ENCODE data around the gene PDHX.
"Not testable (repeated sequence)": the region's sequence is repeated elsewhere in the genome, so short reads cannot be mapped to it uniquely, and the experiment has no call there.

Gene PDHX

GRCh38 chr11:34896191-34896590 lies 20.2 kb upstream of the PDHX start:
- not testable (repeated sequence) for H3K9ac ChIP-seq (ENCODE audit: low read depth, low read length, poor library complexity); H2BK15ac ChIP-seq (ENCODE audit: low read length); H3K23ac ChIP-seq (ENCODE audit: low read depth, low read length, poor library complexity); H2AFZ ChIP-seq (ENCODE audit: low read length); H2BK5ac ChIP-seq (ENCODE audit: low read length); H2AK5ac ChIP-seq (ENCODE audit: low read depth, low read length); H3K14ac ChIP-seq (ENCODE audit: low read length); H3K4me1 ChIP-seq (ENCODE audit: control insufficient read depth in 2 of 2, insufficient read depth in 1 of 2, low read depth in 1 of 2, low read length in 2 of 2); H3K79me1 ChIP-seq (ENCODE audit: low read depth, low read length); DNase-seq (ENCODE audit: low spot score); H4K8ac ChIP-seq (ENCODE audit: low read depth, low read length); H3K4me2 ChIP-seq (ENCODE audit: insufficient read depth, low read length, poor library complexity, severe bottlenecking); H2BK12ac ChIP-seq (ENCODE audit: low read length); H2BK120ac ChIP-seq (ENCODE audit: low read depth, low read length); H3K18ac ChIP-seq (ENCODE audit: low read length); H3K27ac ChIP-seq (replicated peaks; ENCODE audit: low read length); H3K4me3 ChIP-seq (ENCODE audit: low read length in 2 of 2); H4K91ac ChIP-seq (ENCODE audit: low read depth, low read length, poor library complexity); H3K27me3 ChIP-seq (ENCODE audit: control insufficient read depth in 3 of 3, insufficient read depth in 3 of 3, low read depth in 1 of 3, low read length in 3 of 3); H3K4ac ChIP-seq (ENCODE audit: low read length)
- peaks cover 18 to 44% of the 10 kb centered on the region in 2 donors for H3K9me3 ChIP-seq (replicated peaks in 1 of 2; ENCODE audit: control insufficient read depth in 2 of 2, insufficient read depth in 1 of 2, low read depth in 1 of 2, low read length in 2 of 2)
- H3K36me3 ChIP-seq (replicated peaks in 1 of 2; ENCODE audit: control insufficient read depth in 2 of 2, insufficient read depth in 2 of 2, low read length in 2 of 2) = peaks cover 0 to 15% of the 10 kb centered on the region in 2 donors
- no CpG with 5 or more reads among the region's 3 CpGs for WGBS, 2 donors (ENCODE audit: extremely low coverage in 2 of 2, insufficient read length in 2 of 2, insufficient replicate concordance in 1 of 2)

GRCh38 chr11:34897171-34897870 lies 19.1 kb upstream of the PDHX start:
- WGBS, 2 donors (ENCODE audit: extremely low coverage in 2 of 2, insufficient read length in 2 of 2, insufficient replicate concordance in 1 of 2) = no CpG with 5 or more reads among the region's 3 CpGs
- DNase-seq (ENCODE audit: low spot score) = no peak
- no peaks in the 10 kb centered on the region for H3K4me1 ChIP-seq (ENCODE audit: control insufficient read depth in 2 of 2, insufficient read depth in 1 of 2, low read depth in 1 of 2, low read length in 2 of 2)

GRCh38 chr11:34898474-34898873 lies 17.9 kb upstream of the PDHX start:
- no CpG with 5 or more reads among the region's 10 CpGs for WGBS, 2 donors (ENCODE audit: extremely low coverage in 2 of 2, insufficient read length in 2 of 2, insufficient replicate concordance in 1 of 2)
- Histone ChIP-seq H3K18ac (ENCODE audit: low read length) (no peak overlapping the region), H3K4me1 (ENCODE audit: control insufficient read depth in 2 of 2, insufficient read depth in 1 of 2, low read depth in 1 of 2, low read length in 2 of 2) (no peaks in the 10 kb centered on the region), H4K8ac (ENCODE audit: low read depth, low read length) (no peak overlapping the region), H3K14ac (ENCODE audit: low read length) (no peak overlapping the region), H3K27me3 (ENCODE audit: control insufficient read depth in 3 of 3, insufficient read depth in 3 of 3, low read depth in 1 of 3, low read length in 3 of 3) (no peaks in the 10 kb centered on the region), H3K4me2 (ENCODE audit: insufficient read depth, low read length, poor library complexity, severe bottlenecking) (no peak overlapping the region), H3K4ac (ENCODE audit: low read length) (no peak overlapping the region), H2AK5ac (ENCODE audit: low read depth, low read length) (no peak overlapping the region), H2BK15ac (ENCODE audit: low read length) (no peak overlapping the region), H2BK12ac (ENCODE audit: low read length) (no peak overlapping the region), H2BK120ac (ENCODE audit: low read depth, low read length) (no peak overlapping the region), H4K91ac (ENCODE audit: low read depth, low read length, poor library complexity) (no peak overlapping the region), H3K4me3 (ENCODE audit: low read length in 2 of 2) (no peak overlapping the region), H3K27ac (replicated peaks; ENCODE audit: low read length) (no peak overlapping the region), H3K36me3 (replicated peaks in 1 of 2; ENCODE audit: control insufficient read depth in 2 of 2, insufficient read depth in 2 of 2, low read length in 2 of 2) (peaks cover 0 to 22% of the 10 kb centered on the region in 2 donors), H3K9ac (ENCODE audit: low read depth, low read length, poor library complexity) (no peak overlapping the region), H3K9me3 (replicated peaks in 1 of 2; ENCODE audit: control insufficient read depth in 2 of 2, insufficient read depth in 1 of 2, low read depth in 1 of 2, low read length in 2 of 2) (peaks cover 19 to 65% of the 10 kb centered on the region in 2 donors), H3K23ac (ENCODE audit: low read depth, low read length, poor library complexity) (no peak overlapping the region), H2AFZ (ENCODE audit: low read length) (no peak overlapping the region), H2BK5ac (ENCODE audit: low read length) (no peak overlapping the region), H3K79me1 (ENCODE audit: low read depth, low read length) (no peaks in the 10 kb centered on the region)
- DNase-seq (ENCODE audit: low spot score) = no peak

More at GRCh38 chr11:34897171-34897870, 19.1 kb upstream of the PDHX start:
- Histone ChIP-seq H3K14ac (ENCODE audit: low read length) (no peak overlapping the region), H3K36me3 (replicated peaks in 1 of 2; ENCODE audit: control insufficient read depth in 2 of 2, insufficient read depth in 2 of 2, low read length in 2 of 2) (peaks cover 0 to 17% of the 10 kb centered on the region in 2 donors), H2BK5ac (ENCODE audit: low read length) (no peak overlapping the region), H2BK120ac (ENCODE audit: low read depth, low read length) (no peak overlapping the region), H2BK12ac (ENCODE audit: low read length) (no peak overlapping the region), H3K27me3 (ENCODE audit: control insufficient read depth in 3 of 3, insufficient read depth in 3 of 3, low read depth in 1 of 3, low read length in 3 of 3) (no peaks in the 10 kb centered on the region), H2BK15ac (ENCODE audit: low read length) (no peak overlapping the region), H3K18ac (ENCODE audit: low read length) (no peak overlapping the region), H2AK5ac (ENCODE audit: low read depth, low read length) (no peak overlapping the region), H3K23ac (ENCODE audit: low read depth, low read length, poor library complexity) (no peak overlapping the region), H4K91ac (ENCODE audit: low read depth, low read length, poor library complexity) (no peak overlapping the region), H3K27ac (replicated peaks; ENCODE audit: low read length) (no peak overlapping the region), H3K9me3 (replicated peaks in 1 of 2; ENCODE audit: control insufficient read depth in 2 of 2, insufficient read depth in 1 of 2, low read depth in 1 of 2, low read length in 2 of 2) (peaks cover 19 to 53% of the 10 kb centered on the region in 2 donors), H2AFZ (ENCODE audit: low read length) (no peak overlapping the region), H3K4me2 (ENCODE audit: insufficient read depth, low read length, poor library complexity, severe bottlenecking) (no peak overlapping the region), H3K4me3 (ENCODE audit: low read length in 2 of 2) (no peak overlapping the region), H4K8ac (ENCODE audit: low read depth, low read length) (no peak overlapping the region), H3K9ac (ENCODE audit: low read depth, low read length, poor library complexity) (no peak overlapping the region), H3K4ac (ENCODE audit: low read length) (no peak overlapping the region), H3K79me1 (ENCODE audit: low read depth, low read length) (no peaks in the 10 kb centered on the region)

- no peak overlapping the region for H3K4me3 ChIP-seq (ENCODE audit: low read length in 2 of 2)
- no peaks in the 10 kb centered on the region for H3K27me3 ChIP-seq (ENCODE audit: control insufficient read depth in 3 of 3, insufficient read depth in 3 of 3, low read depth in 1 of 3, low read length in 3 of 3)
- DNase-seq (ENCODE audit: low spot score) = no peak
These were observed 16.8 kb upstream of the PDHX start for GRCh38 chr11:34899633-34900016.

More at GRCh38 chr11:34899633-34900016, 16.8 kb upstream of the PDHX start:
- Histone ChIP-seq H3K36me3 (replicated peaks in 1 of 2; ENCODE audit: control insufficient read depth in 2 of 2, insufficient read depth in 2 of 2, low read length in 2 of 2) (peaks cover 0 to 16% of the 10 kb centered on the region in 2 donors), H3K4me1 (ENCODE audit: control insufficient read depth in 2 of 2, insufficient read depth in 1 of 2, low read depth in 1 of 2, low read length in 2 of 2) (no peaks in the 10 kb centered on the region), H3K4ac (ENCODE audit: low read length) (no peak overlapping the region), H3K18ac (ENCODE audit: low read length) (no peak overlapping the region), H4K8ac (ENCODE audit: low read depth, low read length) (no peak overlapping the region), H3K23ac (ENCODE audit: low read depth, low read length, poor library complexity) (no peak overlapping the region), H3K9me3 (replicated peaks in 1 of 2; ENCODE audit: control insufficient read depth in 2 of 2, insufficient read depth in 1 of 2, low read depth in 1 of 2, low read length in 2 of 2) (peaks cover 19 to 72% of the 10 kb centered on the region in 2 donors), H3K9ac (ENCODE audit: low read depth, low read length, poor library complexity) (no peak overlapping the region), H2BK5ac (ENCODE audit: low read length) (no peak overlapping the region), H2BK15ac (ENCODE audit: low read length) (no peak overlapping the region), H3K27ac (replicated peaks; ENCODE audit: low read length) (no peak overlapping the region), H2AFZ (ENCODE audit: low read length) (no peak overlapping the region), H4K91ac (ENCODE audit: low read depth, low read length, poor library complexity) (no peak overlapping the region), H3K79me1 (ENCODE audit: low read depth, low read length) (no peaks in the 10 kb centered on the region), H3K14ac (ENCODE audit: low read length) (no peak overlapping the region), H2BK12ac (ENCODE audit: low read length) (no peak overlapping the region), H2AK5ac (ENCODE audit: low read depth, low read length) (no peak overlapping the region), H2BK120ac (ENCODE audit: low read depth, low read length) (no peak overlapping the region), H3K4me2 (ENCODE audit: insufficient read depth, low read length, poor library complexity, severe bottlenecking) (no peak overlapping the region)
- no CpG with 5 or more reads among the region's 5 CpGs for WGBS, 2 donors (ENCODE audit: extremely low coverage in 2 of 2, insufficient read length in 2 of 2, insufficient replicate concordance in 1 of 2)
